GM19035 (cell line): ENCODE results near the gene AKAP6.
"Not testable (repeated sequence)": the region's sequence is repeated elsewhere in the genome, so short reads cannot be mapped to it uniquely, and the experiment has no call there.

Experiments used
- ATAC-seq: cut with Tn5 transposase; IDR thresholded peaks from one replicate; pipeline ENCODE4 v1.9.1; 2021; ENCODE audit not compliant: unreplicated experiment

The AKAP6 gene

GRCh38 chr14:32370714-32371113 is 41.6 kb downstream of the AKAP6 start:
- ATAC-seq, result no peak

GRCh38 chr14:32372154-32372553 is 43.1 kb downstream of the AKAP6 start:
- no peak for ATAC-seq

GRCh38 chr14:32373174-32373573 is 44.1 kb downstream of the AKAP6 start:
- ATAC-seq, result not testable (repeated sequence)

- no peak for ATAC-seq
Observed at GRCh38 chr14:32374155-32374554, 45.1 kb downstream of the AKAP6 start.

- no peak for ATAC-seq
Observed at GRCh38 chr14:32375663-32376062, 46.6 kb downstream of the AKAP6 start.

- no peak for ATAC-seq
Observed at GRCh38 chr14:32377046-32377646, 48.0 kb downstream of the AKAP6 start.

GRCh38 chr14:32378284-32378683 is 49.2 kb downstream of the AKAP6 start:
- no peak for ATAC-seq

GRCh38 chr14:32379447-32379846 is 50.3 kb downstream of the AKAP6 start:
- ATAC-seq, result no peak

- no peak for ATAC-seq
Observed at GRCh38 chr14:32381869-32382268, 52.8 kb downstream of the AKAP6 start.

- ATAC-seq, result no peak
Observed at GRCh38 chr14:32382704-32383103, 53.6 kb downstream of the AKAP6 start.

- no peak for ATAC-seq
Observed at GRCh38 chr14:32383364-32384009, 54.4 kb downstream of the AKAP6 start.

- no peak for ATAC-seq
Observed at GRCh38 chr14:32384464-32384863, 55.4 kb downstream of the AKAP6 start.

GRCh38 chr14:32387295-32387694 is 58.2 kb downstream of the AKAP6 start:
- not testable (repeated sequence) for ATAC-seq

GRCh38 chr14:32393119-32393518 is 64.0 kb downstream of the AKAP6 start:
- no peak for ATAC-seq

GRCh38 chr14:32394038-32394437 is 64.9 kb downstream of the AKAP6 start:
- no peak for ATAC-seq

- ATAC-seq, result no peak
Observed at GRCh38 chr14:32396885-32397284, 67.8 kb downstream of the AKAP6 start.

- no peak for ATAC-seq
Observed at GRCh38 chr14:32397861-32398640, 69.0 kb downstream of the AKAP6 start.

GRCh38 chr14:32399920-32400319 is 70.8 kb downstream of the AKAP6 start:
- no peak for ATAC-seq

- no peak for ATAC-seq
Observed at GRCh38 chr14:32400480-32400879, 71.4 kb downstream of the AKAP6 start.

- ATAC-seq, result no peak
Observed at GRCh38 chr14:32403021-32403420, 73.9 kb downstream of the AKAP6 start.

- no peak for ATAC-seq
Observed at GRCh38 chr14:32403688-32404087, 74.6 kb downstream of the AKAP6 start.
